Superior temporal gyrus (tissue), 1 donor: ENCODE results near the gene CYB561D2.

Experiments used
- DNase-seq: peaks from one replicate; pipeline ENCODE4 v3.0.0-alpha.2; 2016; ENCODE audit errors: extremely low spot score

The CYB561D2 gene

DNA sequence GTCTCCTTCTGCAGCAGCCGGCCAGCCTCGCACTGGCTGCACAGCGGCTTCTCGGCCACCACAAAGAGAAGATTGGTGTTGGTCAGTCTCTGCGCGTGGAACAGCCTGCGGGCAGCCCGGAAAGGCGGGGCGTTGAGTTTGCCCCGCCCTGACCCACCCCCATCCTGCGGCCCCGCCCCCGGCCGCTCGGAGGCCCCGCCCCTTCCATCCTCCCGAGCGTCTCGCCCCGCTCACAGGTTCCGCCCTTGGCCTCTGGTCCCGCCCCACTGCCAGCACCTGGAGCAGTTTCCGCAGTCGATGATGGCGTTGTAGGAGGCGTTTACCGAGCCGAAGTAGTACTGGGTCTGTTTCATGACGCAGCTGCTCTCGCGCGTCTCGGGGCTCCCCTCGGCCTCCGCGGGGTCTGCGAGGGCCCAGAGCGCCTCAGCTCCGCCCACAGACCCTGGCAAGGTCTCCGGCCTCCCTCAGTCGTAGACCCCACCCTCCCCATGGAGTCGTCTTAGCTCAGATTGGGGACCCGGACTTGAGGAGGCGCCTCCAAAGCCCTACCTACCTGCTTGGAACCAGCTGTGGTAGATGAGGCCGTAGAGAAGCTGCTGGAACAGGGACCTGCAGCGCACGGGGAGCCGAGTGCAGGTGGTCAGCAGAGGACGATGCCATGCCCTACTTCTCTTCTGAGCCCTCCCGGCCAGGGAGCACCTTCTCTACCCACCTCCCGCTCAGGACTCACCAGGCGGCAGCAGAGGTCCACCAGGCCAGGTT, 14.6 kb downstream of the CYB561D2 start:
- peak; percentile 48 for DNase-seq

- DNase-seq: no peak
Observed at GRCh38 chr3:50365842-50366220, 15.2 kb downstream of the CYB561D2 start.

DNA sequence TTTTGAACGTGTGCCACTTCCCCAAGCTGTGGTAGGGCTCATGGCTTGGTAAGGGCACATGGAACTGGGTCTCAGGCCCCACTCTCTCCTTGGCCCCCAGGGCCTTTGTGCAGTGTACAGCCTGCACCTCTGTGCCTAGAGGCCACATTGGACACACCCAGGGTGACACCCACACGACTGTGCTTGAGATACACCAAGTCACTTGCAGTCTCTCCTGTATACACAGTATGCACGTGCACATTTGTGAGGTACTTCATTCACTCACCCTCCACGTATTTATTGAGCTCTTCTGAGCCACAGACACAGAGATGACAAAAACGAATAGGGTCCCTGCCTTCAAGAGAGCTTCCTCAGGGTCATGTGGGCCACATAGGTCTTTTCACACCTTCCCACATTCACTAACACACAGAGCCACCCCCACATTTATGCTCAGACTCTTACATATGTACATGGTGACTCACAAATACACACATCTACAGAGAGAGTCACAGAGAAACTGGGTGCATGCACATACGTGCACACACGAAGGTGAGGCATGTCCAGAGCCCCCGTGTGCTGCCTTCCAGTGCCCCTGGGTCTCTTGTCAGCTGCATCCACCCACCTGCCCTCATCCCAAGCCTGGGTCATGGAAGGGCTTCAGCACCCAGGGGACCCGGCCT, 18.5 kb downstream of the CYB561D2 start:
- DNase-seq: no peak

DNA sequence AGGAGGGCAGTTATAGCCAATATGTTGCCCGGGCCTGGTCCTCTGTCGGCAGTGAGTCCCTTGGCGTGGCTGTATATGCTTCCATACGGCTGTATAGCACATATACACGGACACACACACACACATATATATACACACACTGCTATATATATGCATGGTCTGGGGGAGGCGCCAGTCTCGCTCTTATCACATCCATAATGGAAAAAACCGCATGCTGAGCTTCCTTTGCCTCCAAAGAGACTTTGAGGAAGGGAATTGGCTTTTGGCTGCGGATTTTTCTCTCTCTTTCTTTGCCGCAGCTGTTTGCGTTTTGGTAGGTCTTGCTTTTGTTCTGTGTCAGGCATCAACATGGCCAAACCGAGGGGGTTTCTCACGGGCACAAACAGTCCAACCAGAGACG, 19.9 kb downstream of the CYB561D2 start:
- peak; percentile 56 for DNase-seq

DNA sequence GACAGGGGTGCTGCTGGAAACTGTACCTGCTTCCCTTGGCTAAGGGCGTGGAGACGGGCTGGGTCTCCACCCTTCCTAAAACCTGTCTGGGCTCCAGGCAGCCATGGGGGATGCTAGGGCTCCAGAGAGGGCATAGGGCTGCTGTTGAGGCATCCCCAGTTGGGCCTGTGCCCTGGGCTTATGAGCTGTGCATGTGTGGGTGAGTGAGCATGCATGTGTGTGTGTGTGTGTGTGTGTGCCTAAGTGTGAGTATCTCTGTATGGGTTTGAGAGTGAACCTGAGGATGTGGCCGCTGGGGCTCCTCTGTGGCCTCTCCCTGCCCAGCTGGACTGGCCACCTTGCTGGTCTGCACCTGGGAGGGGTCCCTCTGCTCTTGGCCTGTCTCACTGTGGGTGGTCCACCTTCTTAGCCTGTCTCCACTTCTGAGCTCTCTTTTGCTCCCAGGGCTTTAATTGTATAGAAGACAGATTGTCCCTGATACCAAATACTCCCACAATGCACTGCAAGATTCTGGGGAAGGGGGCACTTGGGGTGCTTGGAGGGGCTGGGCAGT, 20.5 kb downstream of the CYB561D2 start:
- DNase-seq: no peak

DNA sequence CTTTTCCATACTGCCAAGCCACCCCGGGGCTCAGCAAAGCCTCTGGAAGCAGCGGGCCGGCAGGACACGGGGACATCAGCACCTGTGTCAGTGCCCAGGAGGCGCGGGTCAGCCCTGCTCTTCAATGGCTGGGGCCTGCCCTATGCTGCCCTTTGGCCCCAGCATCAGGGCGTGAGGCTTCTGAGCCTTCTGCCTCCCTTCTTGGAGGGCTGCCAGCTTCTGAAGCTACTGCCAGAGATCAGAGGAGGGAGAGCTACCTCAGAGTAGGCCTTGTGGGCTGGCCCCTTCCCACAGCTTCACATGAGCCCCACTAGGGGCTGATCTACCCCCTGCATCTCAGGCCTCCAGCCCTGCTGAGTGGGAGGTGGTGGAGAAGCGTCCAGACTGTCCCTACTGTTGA, 21.7 kb downstream of the CYB561D2 start:
- no peak for DNase-seq

DNA sequence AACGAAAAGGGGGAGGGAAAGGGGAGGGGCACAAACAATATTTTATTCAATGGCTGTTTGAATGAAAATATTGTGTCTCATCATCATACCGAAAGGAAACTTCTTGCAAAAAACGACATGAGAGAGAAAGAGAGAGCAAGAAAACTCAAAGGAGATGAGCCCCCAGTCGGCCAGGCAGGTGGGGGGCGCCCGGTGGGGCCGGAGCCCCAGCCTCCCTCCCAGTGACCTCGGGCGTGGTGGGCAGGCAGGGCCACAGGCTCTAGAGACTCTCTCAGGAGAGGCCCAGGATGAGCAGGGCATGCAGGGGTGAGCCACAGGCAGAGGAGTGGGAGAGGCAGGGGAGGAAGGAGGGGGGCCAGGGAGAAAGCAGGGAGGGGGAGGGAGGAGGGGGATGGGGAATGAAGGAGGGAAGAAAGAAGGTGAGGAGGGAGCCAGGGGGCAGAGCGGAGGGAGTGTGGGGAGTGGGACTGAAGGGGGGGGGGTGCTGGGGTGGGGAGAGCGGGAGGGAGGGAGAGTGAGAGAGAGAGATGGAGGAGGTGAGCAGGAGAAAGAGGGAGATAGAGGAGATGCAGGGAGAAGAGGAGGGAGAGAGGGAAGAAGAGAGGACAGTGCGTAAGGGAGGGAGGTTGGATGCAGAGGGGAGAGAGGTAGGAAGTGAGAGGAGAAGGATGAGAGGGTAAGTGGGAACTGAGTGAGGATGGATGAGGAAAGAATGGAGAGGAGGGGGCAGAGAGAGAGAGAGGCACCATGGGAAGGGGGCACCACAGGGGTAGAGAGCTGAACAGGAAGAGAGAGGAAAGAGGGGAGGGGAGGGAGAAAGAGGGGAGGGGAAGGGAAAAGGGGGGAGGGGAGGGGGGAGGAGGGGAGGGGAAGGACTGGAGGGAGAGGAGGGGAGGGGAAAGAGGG, 22.7 kb downstream of the CYB561D2 start:
- DNase-seq: no peak

GRCh38 chr3:50374363-50375257, 23.9 kb downstream of the CYB561D2 start:
- no peak for DNase-seq

- no peak for DNase-seq
Observed at GRCh38 chr3:50375258-50375931, 24.7 kb downstream of the CYB561D2 start.

DNA sequence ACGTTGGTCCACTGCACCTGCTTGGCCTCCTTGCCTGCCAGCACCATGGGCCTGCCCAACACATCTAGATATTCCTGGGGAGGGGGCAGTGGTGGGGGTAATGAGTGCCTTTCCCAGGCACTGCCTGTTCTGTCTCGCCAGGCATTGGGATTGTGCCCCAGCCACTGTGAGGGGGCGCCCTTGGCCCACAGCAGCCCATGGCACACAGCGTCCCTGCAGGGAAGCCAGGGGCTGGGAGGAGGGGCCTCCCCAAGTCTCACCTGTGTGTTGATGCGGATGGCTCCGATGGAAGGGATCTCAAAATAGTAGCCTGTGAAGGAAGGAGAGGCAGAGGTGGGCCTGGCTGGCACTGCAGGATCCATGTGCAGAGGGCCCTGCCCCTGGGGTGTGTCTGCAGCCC, 27.4 kb downstream of the CYB561D2 start:
- no peak for DNase-seq

DNA sequence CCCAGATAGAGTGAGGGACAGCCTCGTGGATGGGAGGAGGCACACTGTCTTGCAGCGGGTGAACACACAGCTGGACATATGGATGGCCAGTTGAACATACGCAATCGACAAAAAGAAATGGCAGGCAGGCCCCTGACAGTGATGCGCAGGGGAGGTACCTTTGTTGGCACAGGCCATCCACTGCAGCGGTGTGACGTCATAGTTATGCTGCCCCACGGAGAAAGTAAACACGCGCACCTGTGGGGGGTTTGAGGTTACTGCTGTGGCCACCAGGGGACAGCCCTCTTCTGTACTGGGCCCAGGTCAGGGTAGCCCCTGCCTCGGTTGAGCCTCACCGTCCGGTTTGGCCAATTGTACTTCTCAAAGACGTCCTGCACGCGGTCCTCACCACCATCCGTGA, 28.1 kb downstream of the CYB561D2 start:
- no peak for DNase-seq

- DNase-seq: no peak
Observed at GRCh38 chr3:50380405-50381085, 29.9 kb downstream of the CYB561D2 start.

DNA sequence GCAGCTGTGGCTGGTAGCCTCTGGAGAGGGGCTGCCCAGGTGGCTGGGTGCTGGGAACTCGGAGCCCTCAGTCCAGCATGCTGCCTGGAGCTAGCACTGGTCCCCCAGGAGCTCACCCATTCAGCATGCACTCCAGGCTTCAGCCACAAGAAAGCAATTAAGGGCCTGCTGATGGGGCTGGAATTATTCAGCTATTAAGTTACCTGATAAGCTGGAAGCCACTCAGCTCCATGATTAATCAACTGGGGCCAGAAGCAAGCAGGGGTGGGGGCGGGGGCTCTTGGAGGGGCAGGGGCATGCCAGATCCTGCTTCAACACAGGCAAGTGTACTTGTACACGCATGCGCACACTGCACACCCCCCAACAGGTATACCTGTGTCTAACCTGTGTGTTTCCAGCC, 30.7 kb downstream of the CYB561D2 start:
- DNase-seq: no peak

- no peak for DNase-seq
Observed at GRCh38 chr3:50382722-50383121, 32.1 kb downstream of the CYB561D2 start.

DNA sequence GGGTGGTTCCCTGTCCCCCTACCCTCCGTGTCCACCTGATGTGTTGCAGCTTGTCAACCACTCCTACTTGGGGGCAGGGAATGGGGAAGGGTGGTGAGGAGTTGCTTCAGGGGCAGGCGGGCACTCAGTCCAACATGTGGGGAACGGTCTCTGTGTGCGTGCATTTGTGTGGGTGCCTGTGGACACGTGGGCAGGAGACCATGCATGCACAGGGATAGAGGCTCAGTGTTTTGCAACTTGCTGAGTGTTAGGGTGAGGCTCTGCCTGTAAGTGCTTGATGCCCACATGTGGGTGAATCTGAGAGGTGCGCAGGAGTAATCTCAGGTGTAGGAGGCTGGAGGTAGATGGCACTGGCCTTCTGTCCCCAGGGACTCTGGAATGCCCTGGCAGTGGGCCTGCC, 33.1 kb downstream of the CYB561D2 start:
- DNase-seq: no peak

DNA sequence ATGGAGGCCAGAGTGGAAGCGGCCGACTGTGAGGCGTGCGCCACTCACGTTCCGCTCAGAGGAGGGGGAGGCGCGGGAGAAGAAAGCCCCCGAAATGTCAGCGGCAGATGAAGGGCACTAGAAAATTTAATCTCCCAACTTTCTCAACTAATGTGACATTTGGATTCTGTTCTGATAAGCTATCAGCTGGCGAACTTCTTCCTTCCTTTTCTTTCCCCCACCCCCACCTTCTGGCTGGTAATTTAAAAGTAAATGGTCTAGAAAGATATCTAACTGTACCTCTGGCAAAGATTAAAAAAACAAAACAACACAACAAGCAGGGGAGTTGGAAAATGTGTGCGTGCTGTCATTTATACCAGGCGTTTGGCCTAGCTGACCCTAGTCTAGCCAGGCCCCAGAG, 35.1 kb downstream of the CYB561D2 start:
- DNase-seq: no peak

- peak; percentile 9 for DNase-seq
Observed at GRCh38 chr3:50388016-50388719, 37.5 kb downstream of the CYB561D2 start.

DNA sequence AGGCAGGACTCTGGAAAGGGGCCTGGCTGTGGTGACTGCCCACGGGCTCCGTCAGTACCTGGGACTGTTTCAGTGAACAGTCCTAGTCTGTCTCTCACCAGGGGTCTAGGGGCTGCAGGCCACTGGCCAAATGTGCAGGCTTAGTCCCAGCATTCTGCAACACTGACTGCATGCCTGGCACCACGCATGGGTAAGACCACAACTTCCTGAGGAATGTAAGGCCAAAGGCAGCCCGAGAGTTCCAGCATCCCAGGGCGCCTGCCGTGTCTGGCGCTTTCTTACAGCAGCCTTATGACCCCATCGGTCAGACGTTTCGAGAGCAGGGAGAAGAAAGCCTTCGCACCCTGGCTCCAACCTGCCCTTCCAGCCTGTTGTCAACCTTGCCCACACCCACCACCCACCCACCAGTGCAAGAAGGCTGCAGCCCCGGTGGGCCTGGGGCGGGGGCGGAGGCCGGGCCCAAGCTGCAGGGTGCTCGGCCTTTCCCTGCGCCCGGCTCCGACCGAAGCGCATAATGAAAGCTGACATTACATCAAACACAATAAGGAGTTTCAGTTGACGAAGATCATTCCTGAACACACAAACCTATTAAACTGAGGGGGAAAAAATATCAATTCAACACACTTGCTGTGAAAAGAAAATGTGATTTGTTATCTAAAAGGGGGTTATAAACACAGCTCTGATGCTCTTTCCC, 38.2 kb downstream of the CYB561D2 start:
- DNase-seq: no peak

DNA sequence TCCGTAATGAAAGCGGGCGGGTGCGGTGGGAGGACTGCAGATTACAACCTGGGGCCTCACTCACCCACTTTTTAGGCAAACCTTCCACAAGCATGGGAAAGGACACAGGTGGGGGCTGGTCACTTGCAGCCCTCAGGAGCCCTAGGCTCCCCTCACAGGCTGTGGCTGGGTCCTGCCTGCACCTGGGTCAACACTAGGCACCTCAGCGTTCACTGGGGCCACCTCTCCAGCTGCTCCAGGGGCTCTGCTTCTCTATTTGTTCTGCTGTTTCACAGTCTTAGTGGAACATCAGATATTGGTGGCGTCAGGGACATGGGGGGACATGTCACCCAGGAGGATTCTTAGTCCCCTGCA, 38.7 kb downstream of the CYB561D2 start:
- DNase-seq: no peak
